A549 (cell line): Measurements from ENCODE around the gene ABCC2.

ENCODE experiments used
- JUN ChIP-seq, 2 experiments: fragments of >200 bp; sonication (Bioruptor Twin); formaldehyde crosslinking; IDR thresholded peaks; 2 replicates in 1 of 2; 3 replicates in 1 of 2; pipeline ENCODE4 v1.6.1; 2016 to 2017
- POLR2A ChIP-seq: IDR thresholded peaks from 2 replicates; pipeline ENCODE4 v1.6.1; 2012; ENCODE audit warnings: mild to moderate bottlenecking, low read length
- RAD21 ChIP-seq, 2 experiments: fragments of >200 bp in 1 of 2; sonication (Bioruptor Twin) in 1 of 2; formaldehyde crosslinking in 1 of 2; IDR thresholded peaks in 1 of 2; conservative IDR thresholded peaks in 1 of 2; 2 replicates in 1 of 2; 3 replicates in 1 of 2; pipeline ENCODE4 v1.6.1; 2012 to 2018; ENCODE audit warnings: inconsistent platforms in 1 of 2
- TF ChIP-seq, protein P1 (sequence below): fragments of >200 bp; sonication (Bioruptor Twin); formaldehyde crosslinking; IDR thresholded peaks from 3 replicates; pipeline ENCODE4 v1.5.1; 2016

GRCh38 chr10:99843310-99843709, 60.9 kb downstream of the ABCC2 start:
- TF ChIP-seq, protein P1, sequence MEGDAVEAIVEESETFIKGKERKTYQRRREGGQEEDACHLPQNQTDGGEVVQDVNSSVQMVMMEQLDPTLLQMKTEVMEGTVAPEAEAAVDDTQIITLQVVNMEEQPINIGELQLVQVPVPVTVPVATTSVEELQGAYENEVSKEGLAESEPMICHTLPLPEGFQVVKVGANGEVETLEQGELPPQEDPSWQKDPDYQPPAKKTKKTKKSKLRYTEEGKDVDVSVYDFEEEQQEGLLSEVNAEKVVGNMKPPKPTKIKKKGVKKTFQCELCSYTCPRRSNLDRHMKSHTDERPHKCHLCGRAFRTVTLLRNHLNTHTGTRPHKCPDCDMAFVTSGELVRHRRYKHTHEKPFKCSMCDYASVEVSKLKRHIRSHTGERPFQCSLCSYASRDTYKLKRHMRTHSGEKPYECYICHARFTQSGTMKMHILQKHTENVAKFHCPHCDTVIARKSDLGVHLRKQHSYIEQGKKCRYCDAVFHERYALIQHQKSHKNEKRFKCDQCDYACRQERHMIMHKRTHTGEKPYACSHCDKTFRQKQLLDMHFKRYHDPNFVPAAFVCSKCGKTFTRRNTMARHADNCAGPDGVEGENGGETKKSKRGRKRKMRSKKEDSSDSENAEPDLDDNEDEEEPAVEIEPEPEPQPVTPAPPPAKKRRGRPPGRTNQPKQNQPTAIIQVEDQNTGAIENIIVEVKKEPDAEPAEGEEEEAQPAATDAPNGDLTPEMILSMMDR: no peak
- TF ChIP-seq RAD21 (conservative IDR thresholded peaks at IDR 0.05 in 1 of 2, IDR thresholded peaks at IDR 0.05 in 1 of 2) (no peak), JUN (IDR thresholded peaks at IDR 0.05) (no peak), POLR2A (no peak)
